PC-3 (cell line): ENCODE measurements around the gene CLDN20. TPM values are rescaled to one million over a fixed set of nuclear protein-coding genes. Genes with fewer than 3 reads are reported as not detected.

ENCODE experiments used
- ATAC-seq: fragments of 200-7000 bp; cut with Tn5 transposase; 2 replicates; pipeline ENCODE4 v1.9.1; 2020; ENCODE audit warnings: mild to moderate bottlenecking, moderate library complexity
- BruUV-seq: library from RNA; stranded (reverse); fragments of 400-500 nt; replicated peaks from 2 replicates; lab custom pipeline; 2021; lab: Mats Ljungman, UMichigan
- CTCF ChIA-PET: fragments of 300-600 bp; sonication (Branson Sonifier 250); formaldehyde crosslinking; loops from one replicate; lab custom pipeline; 2022; ENCODE audit warnings: antibody characterized with exemption; lab: Charles Lee
- POLR2A ChIA-PET: fragments of 300-600 bp; sonication (Branson Sonifier 250); formaldehyde crosslinking; loops from one replicate; lab custom pipeline; 2022; ENCODE audit warnings: antibody characterized with exemption; ENCODE audit not compliant: unreplicated experiment; lab: Charles Lee
- DNase-seq: peaks from one replicate; pipeline ENCODE4 v3.0.0-alpha.2; 2015
- H2AFZ ChIP-seq: fragments of 300-600 bp; sonication (generic); 2 replicates; pipeline ENCODE4 v1.6.0; 2016; ENCODE audit warnings: antibody characterized with exemption, low read length
- H3F3A ChIP-seq: fragments of 300-600 bp; sonication (generic); one replicate; pipeline ENCODE4 v1.6.0; 2017; ENCODE audit warnings: antibody characterized with exemption, low read length, control low read depth, mild to moderate bottlenecking; ENCODE audit not compliant: unreplicated experiment
- H3K27ac ChIP-seq: fragments of 300-600 bp; sonication (generic); 2 replicates; pipeline ENCODE4 v1.5.1; 2016; ENCODE audit warnings: mild to moderate bottlenecking, low read length
- H3K27me3 ChIP-seq: fragments of 300-600 bp; sonication (generic); 2 replicates; pipeline ENCODE4 v1.6.1; 2016; ENCODE audit warnings: low read length, mixed read lengths
- H3K36me3 ChIP-seq: fragments of 300-600 bp; sonication (generic); 2 replicates; pipeline ENCODE4 v1.6.1; 2016; ENCODE audit warnings: low read depth, mixed run types, low read length, mixed read lengths
- H3K4me1 ChIP-seq: fragments of 300-600 bp; sonication (generic); 2 replicates; pipeline ENCODE4 v1.5.1; 2016; ENCODE audit warnings: low read length; ENCODE audit not compliant: insufficient read depth
- H3K4me2 ChIP-seq: fragments of 300-600 bp; sonication (generic); 2 replicates; pipeline ENCODE4 v1.6.0; 2016; ENCODE audit warnings: low read length
- H3K4me3 ChIP-seq: fragments of 300-600 bp; sonication (generic); 2 replicates; pipeline ENCODE4 v1.5.1; 2016; ENCODE audit warnings: mild to moderate bottlenecking, low read length, mixed read lengths
- H3K79me2 ChIP-seq: fragments of 300-600 bp; sonication (generic); 2 replicates; pipeline ENCODE4 v1.6.1; 2017; ENCODE audit warnings: low read length, mixed read lengths
- H3K9ac ChIP-seq: fragments of 300-600 bp; sonication (generic); 2 replicates; pipeline ENCODE4 v1.6.0; 2016; ENCODE audit warnings: mild to moderate bottlenecking, low read length
- H3K9me2 ChIP-seq: fragments of 300-600 bp; sonication (generic); replicated peaks from 2 replicates; pipeline ENCODE4 v1.6.1; 2016; ENCODE audit warnings: mixed run types, low read length, mixed read lengths
- H3K9me3 ChIP-seq: fragments of 300-600 bp; sonication (generic); 2 replicates; pipeline ENCODE4 v1.6.1; 2016; ENCODE audit warnings: low read length, mixed read lengths
- H4K20me1 ChIP-seq: fragments of 300-600 bp; sonication (generic); 2 replicates; pipeline ENCODE4 v1.6.1; 2016; ENCODE audit warnings: low read length, mixed read lengths
- EZH2 ChIP-seq: fragments of 300-600 bp; sonication (generic); IDR thresholded peaks from one replicate; pipeline ENCODE4 v1.6.1; 2017; ENCODE audit warnings: antibody characterized with exemption, mild to moderate bottlenecking, low read length; ENCODE audit not compliant: unreplicated experiment
- EZH2phosphoT487 ChIP-seq: fragments of 300-600 bp; sonication (generic); IDR thresholded peaks from 2 replicates; pipeline ENCODE4 v1.6.1; 2018; ENCODE audit warnings: mild to moderate bottlenecking, antibody characterized with exemption, low read length, borderline replicate concordance
- intact Hi-C: fragments of 100-400 bp; cut with micrococcal nuclease; formaldehyde crosslinking; loops from 2 replicates; pipeline ENCODE4 v1.9.0; 2023
- total RNA-seq: library from RNA; depleted of rRNA; stranded (reverse); fragments of >200 nt; gene quantifications from 2 replicates; pipeline ENCODE4 v1.2.3, GENCODE V29; 2014
- TF ChIP-seq, protein P1 (sequence below): fragments of 300-600 bp; sonication (generic); conservative IDR thresholded peaks from 2 replicates; pipeline ENCODE4 v1.5.1; 2017; ENCODE audit warnings: antibody characterized with exemption, low read depth, mild to moderate bottlenecking, low read length

The CLDN20 gene
- total RNA-seq, 1 experiment from 2014 or later, result not detected

GRCh38 chr6:155275808-155276480, 12.1 kb downstream of the CLDN20 start:
- TF ChIP-seq, protein P1, sequence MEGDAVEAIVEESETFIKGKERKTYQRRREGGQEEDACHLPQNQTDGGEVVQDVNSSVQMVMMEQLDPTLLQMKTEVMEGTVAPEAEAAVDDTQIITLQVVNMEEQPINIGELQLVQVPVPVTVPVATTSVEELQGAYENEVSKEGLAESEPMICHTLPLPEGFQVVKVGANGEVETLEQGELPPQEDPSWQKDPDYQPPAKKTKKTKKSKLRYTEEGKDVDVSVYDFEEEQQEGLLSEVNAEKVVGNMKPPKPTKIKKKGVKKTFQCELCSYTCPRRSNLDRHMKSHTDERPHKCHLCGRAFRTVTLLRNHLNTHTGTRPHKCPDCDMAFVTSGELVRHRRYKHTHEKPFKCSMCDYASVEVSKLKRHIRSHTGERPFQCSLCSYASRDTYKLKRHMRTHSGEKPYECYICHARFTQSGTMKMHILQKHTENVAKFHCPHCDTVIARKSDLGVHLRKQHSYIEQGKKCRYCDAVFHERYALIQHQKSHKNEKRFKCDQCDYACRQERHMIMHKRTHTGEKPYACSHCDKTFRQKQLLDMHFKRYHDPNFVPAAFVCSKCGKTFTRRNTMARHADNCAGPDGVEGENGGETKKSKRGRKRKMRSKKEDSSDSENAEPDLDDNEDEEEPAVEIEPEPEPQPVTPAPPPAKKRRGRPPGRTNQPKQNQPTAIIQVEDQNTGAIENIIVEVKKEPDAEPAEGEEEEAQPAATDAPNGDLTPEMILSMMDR, result no peak
- TF ChIP-seq EZH2, result no peak
- no peak for TF ChIP-seq EZH2phosphoT487
- no peak overlapping the region for H3K4me2 ChIP-seq
- ATAC-seq, result no peak
- H3K79me2 ChIP-seq, result no peaks in the 10 kb centered on the region
- H3K36me3 ChIP-seq, result no peaks in the 10 kb centered on the region; the same call in 1 of the 2 replicates
- no peaks in the 10 kb centered on the region for H3K9me2 ChIP-seq
- no peaks in the 10 kb centered on the region for H4K20me1 ChIP-seq
- ChIA-PET CTCF (interaction anchor here (0.5 kb wide), 1 partner anchor 42 kb away, joined by 3 read pairs; no protein-coding TSS in a partner anchor), POLR2A (no interaction called here)
- no peaks in the 10 kb centered on the region for H3K9me3 ChIP-seq
- no peaks in the 10 kb centered on the region for H3K27me3 ChIP-seq
- H2AFZ ChIP-seq, result no peak overlapping the region
- H3K9ac ChIP-seq, result no peak overlapping the region
- no peaks in the 10 kb centered on the region for H3F3A ChIP-seq
- no TSS peak for BruUV-seq
- no peak for DNase-seq
- no peak overlapping the region for H3K4me3 ChIP-seq
- intact Hi-C loops, result loop anchor here (2.0 kb wide), 1 partner anchor 39 kb away; the partner anchor contains the start of gene TFB1M
- H3K4me1 ChIP-seq, result peaks cover 8% of the 10 kb centered on the region
- H3K27ac ChIP-seq, result no peak overlapping the region

- H3K9me2 ChIP-seq, result no peaks in the 10 kb centered on the region
- no peaks in the 10 kb centered on the region for H4K20me1 ChIP-seq
- ATAC-seq (no peak), DNase-seq (no peak)
- H3F3A ChIP-seq, result no peaks in the 10 kb centered on the region
- CTCF ChIA-PET, result interaction anchor here (0.5 kb wide), 1 partner anchor 41 kb away, joined by 3 read pairs; no protein-coding TSS in a partner anchor
- H3K4me1 ChIP-seq, result peaks cover 8% of the 10 kb centered on the region
- no peaks in the 10 kb centered on the region for H3K79me2 ChIP-seq
- intact Hi-C loops, result loop anchor here (2.0 kb wide), 1 partner anchor 38 kb away; the partner anchor contains the start of gene TFB1M
- POLR2A ChIA-PET, result no interaction called here
- H2AFZ ChIP-seq, result no peak overlapping the region
- TF ChIP-seq, protein P1, result no peak
- no peak for TF ChIP-seq EZH2
- TF ChIP-seq EZH2phosphoT487, result no peak
- TSS peak; percentile 73 for BruUV-seq
- peak overlapping the region; percentile 45 for H3K27ac ChIP-seq
- H3K9ac ChIP-seq, result no peak overlapping the region
- H3K4me3 ChIP-seq, result no peak overlapping the region
- no peak overlapping the region for H3K4me2 ChIP-seq
- H3K36me3 ChIP-seq, result no peaks in the 10 kb centered on the region; the same call in 1 of the 2 replicates
- no peaks in the 10 kb centered on the region for H3K27me3 ChIP-seq
- H3K9me3 ChIP-seq, result no peaks in the 10 kb centered on the region
Observed at GRCh38 chr6:155276638-155277037, 12.8 kb downstream of the CLDN20 start.
